GM19025 (cell line): ENCODE results near the gene CRYGD.
"Not testable (repeated sequence)": the region's sequence is repeated elsewhere in the genome, so short reads cannot be mapped to it uniquely, and the experiment has no call there.

Source experiments
- ATAC-seq: cut with Tn5 transposase; IDR thresholded peaks from one replicate; pipeline ENCODE4 v1.9.1; 2021; ENCODE audit warnings: mild to moderate bottlenecking, low read depth, moderate library complexity; ENCODE audit not compliant: unreplicated experiment

Gene CRYGD

GRCh38 chr2:208124013-208124715, at the start of gene CRYGD:
Gene CRYGD, minus strand, starts transcription at chr2:208124524. Its CDS starts 51 bp downstream, at chr2:208124473.
- not testable (repeated sequence) for ATAC-seq

GRCh38 chr2:208172125-208172524, 47.8 kb upstream of the CRYGD start:
- ATAC-seq = no peak

- ATAC-seq = no peak
Observed at GRCh38 chr2:208164951-208165755, 40.8 kb upstream of the CRYGD start.

GRCh38 chr2:208163489-208163888, 39.2 kb upstream of the CRYGD start, which contains the start of gene CRYGA:
Gene CRYGA, minus strand, starts transcription at chr2:208163589. Its CDS starts 33 bp downstream, at chr2:208163556.
- ATAC-seq = no peak

- no peak for ATAC-seq
Observed at GRCh38 chr2:208156439-208156838, 32.1 kb upstream of the CRYGD start.

GRCh38 chr2:208153156-208153555, 28.8 kb upstream of the CRYGD start:
- no peak for ATAC-seq

- ATAC-seq = no peak
Observed at GRCh38 chr2:208150956-208151355, 26.6 kb upstream of the CRYGD start.

GRCh38 chr2:208150094-208150493, 25.8 kb upstream of the CRYGD start:
- no peak for ATAC-seq

- ATAC-seq = no peak
Observed at GRCh38 chr2:208148803-208149202, 24.5 kb upstream of the CRYGD start.

- no peak for ATAC-seq
Observed at GRCh38 chr2:208147759-208148158, 23.4 kb upstream of the CRYGD start.

- ATAC-seq = no peak
Observed at GRCh38 chr2:208147008-208147407, 22.7 kb upstream of the CRYGD start.

- ATAC-seq = no peak
Observed at GRCh38 chr2:208146006-208146405, 21.7 kb upstream of the CRYGD start, which contains the start of gene CRYGB. Gene CRYGB, minus strand, starts transcription at chr2:208146158. Its CDS starts 38 bp downstream, at chr2:208146120.

GRCh38 chr2:208142925-208143799, 18.8 kb upstream of the CRYGD start:
- ATAC-seq = no peak

- no peak for ATAC-seq
Observed at GRCh38 chr2:208142240-208142924, 18.1 kb upstream of the CRYGD start.

- no peak for ATAC-seq
Observed at GRCh38 chr2:208139447-208139846, 15.1 kb upstream of the CRYGD start.

GRCh38 chr2:208138334-208138733, 14.0 kb upstream of the CRYGD start:
- ATAC-seq = not testable (repeated sequence)

GRCh38 chr2:208136716-208137094, 12.4 kb upstream of the CRYGD start:
- no peak for ATAC-seq

GRCh38 chr2:208135794-208136715, 11.7 kb upstream of the CRYGD start:
- ATAC-seq = no peak
